HepG2 (cell line): Measurements from ENCODE around the gene CREG2. TPM values are rescaled to one million over a fixed set of nuclear protein-coding genes. Genes with fewer than 3 reads are reported as not detected.

Source experiments
- ATF7 ChIP-seq, 2 experiments: fragments of 450-650 bp in 1 of 2; sonication (generic) in 1 of 2; formaldehyde crosslinking in 1 of 2; IDR thresholded peaks; 2 replicates each; pipeline versions ENCODE4 v1.4.0 to v1.6.1; 2016 to 2020; ENCODE audit warnings: antibody characterized with exemption in 1 of 2, mild to moderate bottlenecking in 1 of 2, missing genetic modification reagents in 1 of 2
- BHLHE40 ChIP-seq: IDR thresholded peaks from 2 replicates; pipeline ENCODE4 v1.6.1; 2011; ENCODE audit warnings: low read length, improper control_type of control experiment
- BORCS8-MEF2B ChIP-seq: sonication (generic); formaldehyde crosslinking; IDR thresholded peaks from 2 replicates; pipeline ENCODE4 v1.8.0; 2022; ENCODE audit warnings: mild to moderate bottlenecking, missing genetic modification reagents
- CREB3 ChIP-seq: sonication (generic); formaldehyde crosslinking; IDR thresholded peaks from 2 replicates; pipeline ENCODE4 v1.5.0; 2020; ENCODE audit warnings: missing genetic modification reagents
- ISL2 ChIP-seq: sonication (generic); formaldehyde crosslinking; IDR thresholded peaks from 2 replicates; pipeline ENCODE4 v1.5.0; 2020; ENCODE audit warnings: missing genetic modification reagents
- KMT2A ChIP-seq: sonication (generic); formaldehyde crosslinking; IDR thresholded peaks from 2 replicates; pipeline ENCODE4 v1.4.0; 2020; ENCODE audit warnings: missing genetic modification reagents
- PHF8 ChIP-seq: sonication (generic); formaldehyde crosslinking; IDR thresholded peaks from 2 replicates; pipeline ENCODE4 v1.5.0; 2020; ENCODE audit warnings: missing genetic modification reagents
- RFX3 ChIP-seq: IDR thresholded peaks from 2 replicates; pipeline ENCODE4 v1.6.1; 2016; ENCODE audit warnings: missing biosample characterization, missing genetic modification reagents
- SOX6 ChIP-seq, 2 experiments: fragments of 450-650 bp in 1 of 2; sonication (generic) in 1 of 2; formaldehyde crosslinking in 1 of 2; IDR thresholded peaks; 2 replicates each; pipeline versions ENCODE4 v1.4.0 to v1.6.1; 2017 to 2020; ENCODE audit warnings: antibody characterized with exemption in 1 of 2, mild to moderate bottlenecking in 1 of 2, missing genetic modification reagents in 1 of 2
- SP5 ChIP-seq: IDR thresholded peaks from 2 replicates; pipeline ENCODE4 v1.6.1; 2016; ENCODE audit warnings: low read depth, borderline replicate concordance
- SRSF1 ChIP-seq: fragments of 200-400 bp; formaldehyde crosslinking; optimal IDR thresholded peaks from 2 replicates; pipeline ENCODE3; 2017; ENCODE audit warnings: mild to moderate bottlenecking, low read depth, low read length, moderate library complexity
- TBX2 ChIP-seq: sonication (generic); formaldehyde crosslinking; IDR thresholded peaks from 2 replicates; pipeline ENCODE4 v1.5.0; 2020; ENCODE audit warnings: missing genetic modification reagents, mild to moderate bottlenecking, borderline replicate concordance
- TEF ChIP-seq: sonication (generic); formaldehyde crosslinking; IDR thresholded peaks from 2 replicates; pipeline ENCODE4 v1.5.0; 2020; ENCODE audit warnings: missing genetic modification reagents
- THAP9 ChIP-seq: sonication (generic); formaldehyde crosslinking; IDR thresholded peaks from 2 replicates; pipeline ENCODE4; 2020; ENCODE audit warnings: missing genetic modification reagents, mild to moderate bottlenecking, borderline replicate concordance
- TIGD3 ChIP-seq: sonication (generic); formaldehyde crosslinking; IDR thresholded peaks from 2 replicates; pipeline ENCODE4 v1.5.1; 2020; ENCODE audit warnings: mild to moderate bottlenecking, missing genetic modification reagents, borderline replicate concordance
- TRAFD1 ChIP-seq: sonication (generic); formaldehyde crosslinking; IDR thresholded peaks from 2 replicates; pipeline ENCODE4 v1.5.1; 2020; ENCODE audit warnings: missing genetic modification reagents, mild to moderate bottlenecking, borderline replicate concordance
- ZMAT5 ChIP-seq: sonication (generic); formaldehyde crosslinking; IDR thresholded peaks from 2 replicates; pipeline ENCODE4 v1.5.0; 2020; ENCODE audit warnings: mild to moderate bottlenecking, low read depth, missing genetic modification reagents, borderline replicate concordance
- ZNF138 ChIP-seq: sonication (generic); formaldehyde crosslinking; IDR thresholded peaks from 2 replicates; pipeline ENCODE4 v1.5.0; 2020; ENCODE audit warnings: mild to moderate bottlenecking, low read depth, missing genetic modification reagents
- ZNF225 ChIP-seq: sonication (generic); formaldehyde crosslinking; IDR thresholded peaks from 2 replicates; pipeline ENCODE4 v1.4.0; 2020; ENCODE audit warnings: mild to moderate bottlenecking, missing genetic modification reagents
- ZNF891 ChIP-seq: sonication (generic); formaldehyde crosslinking; IDR thresholded peaks from 2 replicates; pipeline ENCODE4 v1.5.0; 2020; ENCODE audit warnings: mild to moderate bottlenecking, missing genetic modification reagents
- ZSCAN20 ChIP-seq: sonication (generic); formaldehyde crosslinking; IDR thresholded peaks from 2 replicates; pipeline ENCODE4 v1.4.0; 2020; ENCODE audit warnings: missing genetic modification reagents, mild to moderate bottlenecking, borderline replicate concordance
- polyA plus RNA-seq, 8 experiments: library from polyadenylated mRNA; depleted of rRNA in 3 of 8; stranded (reverse) in 7 of 8; unstranded in 1 of 8; fragments of >200 nt; fragmentation: Illumina TruSeq in 4 of 8; extraction: Trizol in 4 of 8; gene quantifications; 2 replicates each; pipeline versions ENCODE4 v1.2.1 to v1.2.3, GENCODE V29; 2011 to 2016; ENCODE audit warnings: low read depth in 4 of 8, missing spikeins in 1 of 8, mixed read lengths in 1 of 8; ENCODE audit not compliant: insufficient read depth in 1 of 8
- total RNA-seq, 5 experiments: library from RNA; depleted of rRNA; stranded (reverse); fragments of >200 nt; fragmentation: Illumina TruSeq; extraction: Trizol; gene quantifications; 2 replicates each; pipeline ENCODE4 v1.2.3, GENCODE V29; 2016; ENCODE audit warnings: low read depth in 1 of 5

The CREG2 gene
- total and polyA plus RNA-seq, 2 of the 13 experiments (the other 11 are each of a cell fraction or from before 2014, with no cell fraction given) = 0.18 to 0.26 TPM

GRCh38 chr2:101341901-101342624 lies 45.2 kb downstream of the CREG2 start (continued):
- TF ChIP-seq PHF8 (CRISPR knock-in tag) = no peak
- TF ChIP-seq ATF7 (IDR thresholded peaks at IDR 0.05) = no peak
- TF ChIP-seq ATF7 (CRISPR knock-in tag; IDR thresholded peaks at IDR 0.05) = no peak
- no peak for TF ChIP-seq ZNF891 (CRISPR knock-in tag)
- 0 out of 2 replicates have a peak, but pooled peaks have one; percentile 38 for TF ChIP-seq KMT2A (CRISPR knock-in tag)
- TF ChIP-seq TBX2 (CRISPR knock-in tag) = peak; percentile 61
- TF ChIP-seq TIGD3 (CRISPR knock-in tag) = no peak
- TF ChIP-seq CREB3 = no peak
- TF ChIP-seq ZNF138 (CRISPR knock-in tag) = no peak
- 0 out of 2 replicates have a peak, but pooled peaks have one; percentile 21 for TF ChIP-seq ISL2 (CRISPR knock-in tag)
- no peak for TF ChIP-seq SP5 (CRISPR knock-in tag)
- TF ChIP-seq TEF (CRISPR knock-in tag) = no peak
- no peak for TF ChIP-seq ZMAT5 (CRISPR knock-in tag)
- TF ChIP-seq THAP9 (CRISPR knock-in tag) = no peak
- TF ChIP-seq SRSF1 = peak; percentile 37
- TF ChIP-seq ZSCAN20 = no peak
- no peak for TF ChIP-seq TRAFD1 (CRISPR knock-in tag)
- TF ChIP-seq BHLHE40 = no peak
- no peak for TF ChIP-seq ZNF225 (CRISPR knock-in tag)
- TF ChIP-seq SOX6 (IDR thresholded peaks at IDR 0.05) = no peak
- peak; percentile 17; the same call in 1 of the 2 replicates for TF ChIP-seq SOX6 (CRISPR knock-in tag; IDR thresholded peaks at IDR 0.05)
- TF ChIP-seq BORCS8-MEF2B (CRISPR knock-in tag) = 0 out of 2 replicates have a peak, but pooled peaks have one; percentile 28
- no peak for TF ChIP-seq RFX3
